HG03571 (cell line): Measurements from ENCODE around the gene AXIN2.
"Not testable (repeated sequence)": the region's sequence is repeated elsewhere in the genome, so short reads cannot be mapped to it uniquely, and the experiment has no call there.

Experiments used
- ATAC-seq: cut with Tn5 transposase; IDR thresholded peaks from one replicate; pipeline ENCODE4 v1.9.1; 2021; ENCODE audit not compliant: unreplicated experiment

Gene AXIN2

DNA sequence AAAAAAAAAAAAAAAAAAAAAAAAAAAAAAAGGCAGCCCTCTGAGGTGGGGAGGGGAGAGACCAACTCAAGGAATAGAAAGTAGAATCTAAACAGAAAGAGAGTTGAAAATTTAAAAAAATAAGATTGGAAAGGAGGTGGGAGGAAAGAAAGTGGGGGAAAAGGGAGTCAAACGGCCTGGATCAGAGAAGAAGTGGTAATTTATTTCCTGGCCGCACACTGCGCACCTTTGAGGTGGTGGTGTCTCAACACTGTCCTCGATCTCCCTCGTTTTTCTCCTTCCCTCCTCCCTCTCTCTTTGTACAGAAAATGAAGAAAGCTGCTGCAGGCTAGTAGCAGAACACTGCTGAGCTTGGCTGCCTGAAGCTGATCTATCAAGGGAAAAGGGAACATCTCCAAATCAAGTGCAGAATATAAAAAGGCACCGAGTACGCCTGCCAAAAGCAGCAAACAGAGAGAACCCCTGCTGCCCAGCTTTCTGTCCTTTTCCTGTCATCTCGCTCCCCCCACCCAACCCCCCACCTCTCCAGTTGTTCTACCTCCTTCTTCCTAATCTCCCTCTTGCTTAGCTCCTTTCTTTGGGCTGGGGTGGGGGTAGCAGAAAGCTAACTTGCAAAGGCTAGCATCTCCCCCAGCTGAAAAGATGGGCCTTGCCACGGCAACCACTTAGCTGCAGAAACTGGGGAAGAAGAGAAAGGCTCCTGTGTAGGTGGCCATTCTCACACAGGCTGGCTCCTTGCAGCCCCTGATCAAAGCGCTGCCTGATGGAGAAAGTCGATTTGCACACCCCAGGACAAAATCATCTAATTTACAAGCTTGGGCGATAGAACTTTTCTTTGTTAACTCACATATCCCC, 22.5 kb downstream of the AXIN2 start:
- ATAC-seq: no peak

DNA sequence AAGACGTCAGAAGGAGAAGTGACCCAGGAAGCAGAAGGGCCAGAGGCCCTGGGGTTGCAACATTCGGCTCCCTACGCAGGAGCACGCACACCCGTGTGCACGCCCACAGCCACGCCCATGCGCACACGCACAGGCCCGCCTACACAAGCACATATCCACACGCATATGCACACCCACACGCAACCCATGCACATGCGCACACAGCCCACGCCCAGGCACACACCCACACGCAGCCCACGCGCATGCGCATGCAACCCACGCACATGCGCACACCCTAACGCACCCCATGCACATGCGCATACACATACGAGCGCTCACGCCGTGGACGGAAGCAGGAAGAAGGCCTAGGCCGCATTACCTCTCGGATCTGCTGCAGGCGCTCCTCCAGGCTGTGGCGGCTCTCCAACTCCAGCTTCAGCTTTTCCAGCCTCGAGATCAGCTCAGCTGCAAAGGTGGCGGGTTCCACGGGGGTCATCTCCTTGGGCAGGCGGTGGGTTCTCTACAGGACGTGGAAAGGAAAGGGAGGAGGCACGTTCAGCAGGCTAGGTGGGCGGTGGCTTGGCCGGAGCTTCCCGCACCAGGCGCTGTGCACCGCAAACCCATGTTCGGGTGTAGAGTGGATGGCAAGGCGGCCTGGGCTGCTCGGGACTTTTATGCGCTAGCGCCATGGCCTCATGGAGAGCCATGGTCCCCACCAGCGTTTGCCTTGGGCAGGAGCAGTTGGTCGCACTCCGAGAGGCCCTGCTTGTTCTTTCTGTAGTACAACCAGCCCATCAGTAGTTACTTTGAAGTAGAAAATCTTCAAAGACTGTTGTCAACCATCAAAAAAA, 23.4 kb downstream of the AXIN2 start:
- ATAC-seq: no peak

- no peak for ATAC-seq
These were observed 24.1 kb downstream of the AXIN2 start for GRCh38 chr17:65537343-65537844.

DNA sequence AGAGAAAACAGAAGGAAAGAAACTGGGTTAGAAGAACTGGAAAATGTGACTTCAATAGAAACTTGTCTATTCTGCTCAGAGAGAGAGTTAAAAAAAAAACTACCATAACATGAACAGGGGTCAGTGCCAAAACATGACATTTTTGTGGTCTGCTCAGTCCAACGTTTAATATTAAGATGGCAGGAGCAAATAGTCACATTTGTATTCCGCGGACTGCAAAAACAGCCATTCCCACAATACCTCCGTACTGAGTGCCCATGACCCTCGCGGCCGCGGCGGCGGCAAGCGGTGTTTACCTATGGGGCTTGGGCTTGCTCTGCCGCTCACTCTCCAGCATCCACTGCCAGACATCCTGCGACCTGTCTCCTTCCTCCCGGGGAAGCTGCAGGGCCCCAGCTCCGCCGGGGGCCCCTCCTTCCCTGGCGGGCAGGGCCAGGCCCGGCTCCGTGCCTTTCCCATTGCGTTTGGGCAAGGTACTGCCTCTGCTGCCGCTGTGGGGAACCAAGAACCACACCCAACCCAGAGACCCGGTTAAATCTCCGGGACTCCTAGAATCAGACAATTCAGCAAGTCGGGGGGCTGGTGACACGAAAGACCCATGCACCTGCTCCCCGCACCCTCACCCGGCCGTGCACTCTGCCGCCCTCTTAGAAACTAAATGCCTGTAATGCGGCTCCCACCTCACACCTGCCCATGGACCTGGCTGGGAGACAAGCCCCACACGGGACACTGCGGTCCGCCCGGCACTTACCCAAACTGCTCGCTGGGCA, 24.7 kb downstream of the AXIN2 start:
- no peak for ATAC-seq

DNA sequence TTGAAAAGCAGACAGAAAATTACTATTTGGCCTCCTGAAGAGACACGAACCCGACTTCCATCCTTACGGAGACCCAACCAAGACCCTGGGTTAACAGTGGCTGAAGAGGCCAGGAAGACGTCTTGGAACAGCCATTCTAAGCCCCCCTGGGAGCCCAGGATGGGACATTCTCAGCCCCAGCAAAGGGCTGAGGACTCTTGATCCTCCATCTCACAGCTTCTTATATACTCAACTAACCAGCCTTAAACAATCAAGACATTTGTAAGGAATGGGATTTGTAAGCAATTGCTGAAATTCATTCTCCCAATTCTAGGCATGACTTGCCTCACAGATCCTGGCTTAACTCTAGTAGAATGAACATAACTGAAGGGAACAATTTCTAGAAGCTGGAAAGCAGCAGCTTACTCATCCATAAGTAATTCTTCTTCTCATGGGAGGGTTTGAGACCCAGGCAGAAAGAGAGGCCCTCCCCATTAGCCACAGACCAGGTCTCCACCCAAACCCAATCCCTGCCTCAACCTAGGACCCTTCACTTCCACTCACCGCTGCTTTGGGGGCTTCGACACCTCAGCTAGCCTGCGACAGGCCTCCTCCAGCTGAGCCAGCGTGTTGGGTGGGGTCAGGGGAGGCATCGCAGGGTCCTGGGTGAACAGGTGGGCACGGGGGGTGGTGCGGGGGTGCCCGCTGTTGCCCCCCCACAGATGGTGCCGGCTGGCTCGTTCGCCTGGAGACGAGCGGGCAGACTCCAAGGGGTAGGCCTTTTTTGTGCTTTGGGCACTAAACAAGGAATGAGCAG, 25.5 kb downstream of the AXIN2 start:
- no peak for ATAC-seq

DNA sequence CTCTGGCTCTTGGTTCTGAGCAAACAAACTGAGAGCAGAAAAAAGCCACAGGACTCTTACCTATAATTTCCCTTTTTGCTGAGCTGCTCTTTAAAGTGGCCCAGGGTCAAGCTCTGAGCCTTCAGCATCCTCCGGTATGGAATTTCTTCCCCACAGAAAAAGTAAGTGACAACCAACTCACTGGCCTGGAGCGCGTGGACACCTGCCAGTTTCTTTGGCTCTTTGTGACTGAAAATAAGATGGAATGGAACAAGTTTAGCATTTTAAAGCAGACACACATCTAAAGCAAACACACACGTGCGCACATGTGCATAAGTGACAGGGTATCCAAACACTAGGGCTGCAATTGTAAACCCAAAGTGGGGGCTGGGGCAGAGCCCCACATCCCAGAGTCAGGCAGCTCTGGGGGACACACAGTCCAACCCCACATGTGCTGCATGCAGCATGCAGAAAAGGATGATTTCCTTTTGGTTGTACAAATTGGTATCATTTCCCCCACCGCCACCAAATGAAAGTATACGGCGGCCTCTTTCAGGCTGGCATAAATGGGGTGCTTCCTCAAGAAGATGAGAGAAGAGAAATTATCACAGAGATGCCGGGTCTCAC, 27.5 kb downstream of the AXIN2 start:
- no peak for ATAC-seq

DNA sequence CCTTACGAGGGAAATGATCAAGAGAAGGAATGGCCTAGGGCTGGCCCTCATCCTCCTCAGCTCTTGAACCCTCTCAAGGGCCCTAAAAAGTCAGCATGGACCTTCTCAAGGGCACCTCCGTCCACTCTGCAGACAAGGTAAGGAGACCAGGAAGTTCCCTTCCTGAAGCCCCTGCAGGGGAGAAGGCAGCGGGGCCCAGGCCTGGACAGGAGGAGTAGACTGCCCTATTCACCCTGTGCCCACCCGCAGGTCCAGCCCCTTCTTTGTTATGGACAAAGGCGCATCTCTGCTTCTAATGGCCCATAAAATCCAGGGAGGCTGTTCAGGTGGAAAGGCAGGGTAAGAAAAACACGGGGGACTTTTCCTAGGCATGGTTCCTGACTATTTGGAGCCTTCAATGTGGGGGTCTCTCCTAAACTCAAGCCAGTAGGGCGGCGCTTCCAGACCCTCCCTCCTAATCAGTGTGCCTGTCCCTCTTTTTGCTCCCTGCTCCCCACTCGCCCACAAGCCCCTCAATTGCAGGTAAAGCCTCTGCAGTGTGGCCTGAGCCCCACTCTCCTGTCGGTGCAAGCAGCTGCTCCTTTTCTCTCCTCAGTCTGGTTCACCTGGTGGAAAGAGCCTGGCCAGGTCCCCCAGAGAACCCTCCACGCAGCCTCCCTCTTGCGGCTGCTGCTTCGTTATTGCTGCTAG, 28.2 kb downstream of the AXIN2 start:
- no peak for ATAC-seq

DNA sequence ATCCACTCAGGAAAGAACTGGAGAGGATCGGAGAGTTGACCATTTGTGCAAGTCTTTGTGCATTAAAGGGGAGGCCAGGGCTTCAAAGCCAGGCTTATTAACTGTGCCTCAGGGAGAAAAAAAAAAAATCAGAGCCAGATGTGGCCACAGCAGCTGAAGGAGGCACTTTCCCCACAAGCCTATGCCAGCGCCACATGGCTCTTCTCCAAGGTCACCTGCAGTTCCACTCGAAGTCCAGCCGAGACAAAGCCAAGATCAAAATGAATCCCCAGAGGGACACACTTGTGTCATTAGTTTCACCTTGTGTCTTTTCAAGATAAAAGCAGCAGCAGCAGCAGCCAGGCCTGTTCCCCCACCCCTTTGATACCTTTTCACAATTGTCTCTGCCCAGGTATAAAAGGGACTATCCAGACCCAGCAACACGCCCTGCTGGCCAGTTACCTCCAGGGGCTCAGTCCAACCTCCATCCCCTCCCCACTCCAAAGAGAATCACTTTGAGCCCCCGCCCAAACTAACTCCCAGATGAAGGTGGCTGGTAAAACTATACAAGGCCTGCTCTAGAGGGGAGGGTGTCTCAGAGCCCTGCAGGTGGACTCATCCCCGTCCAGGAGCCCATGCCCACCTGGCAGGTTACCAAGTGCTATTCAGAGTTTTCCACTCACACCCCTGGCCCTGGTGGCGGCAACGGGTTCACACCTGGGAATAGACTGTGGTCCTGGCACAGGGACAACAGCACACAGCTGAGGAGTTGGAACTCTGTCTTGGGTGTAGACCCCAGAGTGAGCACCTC, 29.2 kb downstream of the AXIN2 start:
- no peak for ATAC-seq

DNA sequence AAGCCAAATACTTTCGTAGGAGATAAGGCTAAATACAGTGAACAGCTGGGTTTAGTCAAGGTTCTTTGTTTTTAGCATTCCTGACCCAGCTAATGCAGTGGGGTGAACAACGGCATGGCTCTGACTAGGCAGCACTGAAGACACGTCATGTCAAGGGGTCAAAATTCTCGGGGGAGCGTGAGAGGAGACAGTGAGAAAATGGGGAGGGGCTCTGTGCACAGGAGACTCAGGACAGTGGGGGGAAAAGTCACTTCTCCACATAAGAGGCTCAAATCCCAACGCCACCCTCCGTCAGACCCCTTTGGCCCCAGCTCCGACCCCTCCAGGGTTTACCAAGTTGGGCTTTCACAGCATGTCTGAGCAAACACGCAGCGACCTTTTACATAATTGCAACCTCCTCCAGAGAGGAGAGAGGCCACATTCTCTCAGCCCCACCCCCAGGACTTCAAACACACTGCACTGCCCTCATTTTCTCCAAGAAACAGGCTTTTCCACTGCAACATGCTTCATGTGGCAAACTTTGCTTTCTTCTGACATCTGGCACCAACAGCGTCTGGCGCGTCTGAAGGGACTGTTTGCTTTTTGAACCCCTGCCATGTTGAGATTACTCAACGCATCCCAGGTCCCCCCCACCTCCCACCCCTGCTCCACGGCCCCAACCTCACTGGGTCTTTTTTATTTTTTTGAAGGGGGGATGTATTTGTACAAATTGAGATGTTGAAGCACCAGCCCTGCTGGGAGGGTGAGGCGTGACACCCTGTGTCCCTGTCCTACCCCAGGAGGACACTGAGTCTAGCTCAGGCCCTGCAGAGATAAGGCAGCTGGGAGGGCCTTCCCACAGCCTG, 30.0 kb downstream of the AXIN2 start:
- no peak for ATAC-seq

GRCh38 chr17:65530523-65531255, 30.8 kb downstream of the AXIN2 start:
- ATAC-seq: no peak

- no peak for ATAC-seq
These were observed 31.5 kb downstream of the AXIN2 start for GRCh38 chr17:65529761-65530522.

DNA sequence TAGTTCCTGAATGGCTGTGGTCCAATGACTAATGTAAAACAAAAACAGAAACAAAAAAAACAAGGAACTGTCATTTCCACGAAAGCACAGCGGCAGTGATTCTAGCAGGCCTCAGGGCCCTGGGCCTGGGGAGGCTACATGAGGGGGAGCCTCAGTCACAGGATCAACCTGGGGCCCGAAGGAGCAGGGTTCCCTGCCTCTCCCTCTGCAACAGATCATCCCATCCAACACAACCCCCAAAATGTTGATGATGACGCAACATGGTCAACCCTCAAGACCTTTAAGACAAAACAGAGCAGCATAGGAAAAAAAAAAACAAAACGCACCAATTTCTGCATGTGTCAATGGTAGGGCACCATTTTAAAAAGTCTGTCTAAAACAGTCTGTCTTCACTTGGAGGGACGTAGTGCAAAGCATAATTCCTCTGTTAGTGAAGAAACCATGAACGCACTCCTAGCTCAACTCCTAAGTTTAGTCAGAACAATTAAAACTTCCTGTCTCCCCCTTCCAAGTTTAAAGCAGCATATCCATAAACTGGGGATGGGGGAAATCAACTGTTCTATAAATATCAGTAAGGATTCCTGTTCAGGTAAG, 32.3 kb downstream of the AXIN2 start:
- no peak for ATAC-seq

DNA sequence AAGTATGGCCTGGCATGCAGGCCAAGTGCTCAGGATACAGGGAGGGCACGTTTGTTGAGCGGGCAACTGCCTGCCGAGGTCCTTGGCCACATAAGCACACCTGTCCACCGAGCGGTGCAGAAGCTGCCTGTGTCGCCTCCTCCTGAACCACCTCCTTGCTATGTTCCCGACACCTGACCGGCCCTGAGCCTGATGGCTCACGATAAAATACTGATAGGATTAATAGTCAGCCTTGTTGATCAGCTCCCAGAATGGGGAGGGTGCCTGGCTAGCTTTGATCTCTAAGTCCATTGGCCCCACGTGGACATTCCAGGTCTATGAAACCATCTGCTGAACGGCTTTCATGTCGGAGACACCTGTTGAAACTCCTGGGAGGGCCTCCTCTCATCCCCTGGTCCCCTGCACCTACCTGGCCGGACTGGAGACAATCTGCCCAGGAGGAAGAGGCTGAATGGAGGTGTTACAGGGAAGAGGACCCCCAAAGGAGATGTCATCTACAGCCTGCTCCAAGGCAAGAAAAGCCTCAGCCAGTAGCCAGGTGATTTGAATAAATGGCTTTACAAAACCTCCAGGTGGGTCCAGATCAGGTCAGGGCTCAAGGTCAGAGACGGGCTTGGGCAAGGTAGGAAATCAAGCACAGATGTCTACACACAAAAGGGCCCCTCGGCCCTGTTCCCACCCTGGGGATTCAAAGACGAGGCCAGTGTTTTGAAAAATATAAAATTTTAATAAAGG, 33.4 kb downstream of the AXIN2 start:
- no peak for ATAC-seq

DNA sequence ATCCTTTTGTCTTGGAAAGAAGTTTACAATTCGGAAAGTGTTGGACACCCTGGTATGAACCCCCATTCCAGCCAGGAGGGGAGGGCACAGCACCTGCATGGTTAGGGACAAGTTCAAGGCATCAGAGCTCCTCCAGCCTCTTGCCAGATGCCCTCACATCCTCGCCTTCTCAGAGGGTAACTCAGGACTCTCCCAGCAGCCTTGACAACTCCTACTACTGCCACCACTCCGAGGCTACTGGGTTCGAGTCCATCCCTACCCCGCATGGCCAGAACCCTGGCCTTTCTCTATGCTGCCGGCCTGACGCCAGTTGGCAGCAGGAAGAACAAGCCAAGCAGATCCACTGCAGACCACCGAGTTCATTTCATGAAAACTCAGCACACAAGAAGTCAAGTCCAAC, 34.1 kb downstream of the AXIN2 start:
- ATAC-seq: no peak

GRCh38 chr17:65526854-65527253, 34.6 kb downstream of the AXIN2 start:
- not testable (repeated sequence) for ATAC-seq
